WTC11 (cell line): ENCODE measurements around the gene NUP35. TPM values are rescaled to one million over a fixed set of nuclear protein-coding genes. Genes with fewer than 3 reads are reported as not detected.
A peak's percentile ranks its signal among the peaks of the same experiment; 100 is the strongest.

Experiments used
- ATAC-seq: fragments of 200-7000 bp; cut with Tn5 transposase; 2 replicates; pipeline ENCODE4 v1.10.0; 2021; ENCODE audit warnings: mild to moderate bottlenecking, moderate library complexity
- CTCF ChIA-PET: fragments of 300-600 bp; sonication (Branson Sonifier 250); formaldehyde crosslinking; loops from one replicate; lab custom pipeline; 2021; ENCODE audit warnings: antibody characterized with exemption; lab: Charles Lee
- POLR2A ChIA-PET: fragments of 350-600 bp; sonication (Branson Sonifier 250); formaldehyde crosslinking; loops from one replicate; lab custom pipeline; 2021; ENCODE audit warnings: antibody characterized with exemption; lab: Charles Lee
- DNase-seq: peaks from one replicate; pipeline ENCODE4 v3.0.0; 2021; ENCODE audit warnings: low spot score
- H3K27ac Mint-ChIP-seq: 2 replicates; pipeline ENCODE4 v1.8.0; 2021; ENCODE audit warnings: mixed read lengths
- H3K27me3 Mint-ChIP-seq: 2 replicates; pipeline ENCODE4 v1.8.0; 2021; ENCODE audit warnings: low read depth, mild to moderate bottlenecking, moderate library complexity, mixed read lengths
- H3K36me3 Mint-ChIP-seq: 2 replicates; pipeline ENCODE4 v1.8.0; 2021; ENCODE audit warnings: mixed read lengths
- H3K4me1 Mint-ChIP-seq: 2 replicates; pipeline ENCODE4 v1.8.0; 2022; ENCODE audit warnings: mixed read lengths
- H3K4me3 Mint-ChIP-seq: 2 replicates; pipeline ENCODE4 v1.8.0; 2021; ENCODE audit warnings: mild to moderate bottlenecking, moderate library complexity, mixed read lengths
- H3K9me3 Mint-ChIP-seq: 2 replicates; pipeline ENCODE4 v1.8.0; 2021; ENCODE audit warnings: mixed read lengths
- ATF1 ChIP-seq: sonication (generic); formaldehyde crosslinking; IDR thresholded peaks from 2 replicates; pipeline ENCODE4 v1.8.1; 2023; ENCODE audit warnings: mild to moderate bottlenecking, moderate library complexity, missing genetic modification reagents
- CREM ChIP-seq: sonication (generic); formaldehyde crosslinking; IDR thresholded peaks from 2 replicates; pipeline ENCODE4 v1.8.1; 2022; ENCODE audit warnings: mild to moderate bottlenecking, missing genetic modification reagents, moderate library complexity
- EMX1 ChIP-seq: fragments of 250-450 bp; sonication (Bioruptor Pico); IDR thresholded peaks from 2 replicates; pipeline ENCODE4 v1.8.0; 2021; ENCODE audit warnings: mild to moderate bottlenecking
- ESRRA ChIP-seq: sonication (generic); formaldehyde crosslinking; IDR thresholded peaks from 2 replicates; pipeline ENCODE4 v1.8.1; 2022; ENCODE audit warnings: mild to moderate bottlenecking, missing genetic modification reagents, borderline replicate concordance
- FOXJ3 ChIP-seq: sonication (generic); formaldehyde crosslinking; IDR thresholded peaks from 2 replicates; pipeline ENCODE4 v1.9.0; 2021; ENCODE audit warnings: missing genetic modification reagents, mild to moderate bottlenecking, borderline replicate concordance
- GRHL2 ChIP-seq: fragments of 250-450 bp; sonication (Bioruptor Pico); IDR thresholded peaks from 2 replicates; pipeline ENCODE4 v1.8.0; 2022; ENCODE audit warnings: mild to moderate bottlenecking, moderate library complexity; ENCODE audit not compliant: insufficient replicate concordance, severe bottlenecking
- JAZF1 ChIP-seq: fragments of 250-450 bp; sonication (Bioruptor Pico); IDR thresholded peaks from 2 replicates; pipeline ENCODE4 v1.9.0; 2021; ENCODE audit warnings: moderate library complexity, mild to moderate bottlenecking, inconsistent platforms
- JUN ChIP-seq: sonication (generic); formaldehyde crosslinking; IDR thresholded peaks from 2 replicates; pipeline ENCODE4 v1.8.0; 2023; ENCODE audit warnings: mild to moderate bottlenecking, missing genetic modification reagents
- NR3C1 ChIP-seq: sonication (generic); formaldehyde crosslinking; conservative IDR thresholded peaks from 2 replicates; pipeline ENCODE4 v1.8.1; 2023; ENCODE audit warnings: low read depth, mild to moderate bottlenecking, missing genetic modification reagents
- RORB ChIP-seq: fragments of 250-450 bp; sonication (Bioruptor Pico); IDR thresholded peaks from 2 replicates; pipeline ENCODE4 v1.9.0; 2021; ENCODE audit warnings: mild to moderate bottlenecking
- SP1 ChIP-seq: sonication (generic); formaldehyde crosslinking; conservative IDR thresholded peaks from 2 replicates; pipeline ENCODE4 v1.8.1; 2022; ENCODE audit warnings: missing genetic modification reagents
- TEAD1 ChIP-seq: sonication (generic); formaldehyde crosslinking; IDR thresholded peaks from 2 replicates; pipeline ENCODE4 v1.8.0; 2022; ENCODE audit warnings: mild to moderate bottlenecking, missing genetic modification reagents
- ZNF396 ChIP-seq: fragments of 250-450 bp; sonication (Bioruptor Pico); IDR thresholded peaks from 2 replicates; pipeline ENCODE4 v1.8.0; 2021; ENCODE audit warnings: mild to moderate bottlenecking, moderate library complexity, borderline replicate concordance
- total RNA-seq: library from RNA; stranded (reverse); gene quantifications from 3 replicates; pipeline ENCODE4 v1.2.3, GENCODE V29; 2021
- TF ChIP-seq, protein P1 (sequence below): sonication (generic); formaldehyde crosslinking; IDR thresholded peaks from 2 replicates; pipeline ENCODE4 v1.8.1; 2023; ENCODE audit warnings: mild to moderate bottlenecking, missing genetic modification reagents
- TF ChIP-seq, protein P2 (sequence below): sonication (generic); formaldehyde crosslinking; IDR thresholded peaks from 2 replicates; pipeline ENCODE4 v1.8.1; 2023; ENCODE audit warnings: mild to moderate bottlenecking, missing genetic modification reagents, moderate library complexity
- TF ChIP-seq, protein P3 (sequence below): sonication (generic); formaldehyde crosslinking; IDR thresholded peaks from 2 replicates; pipeline ENCODE4 v1.8.0; 2022; ENCODE audit warnings: mild to moderate bottlenecking, missing genetic modification reagents
- TF ChIP-seq, protein P4 (sequence below): sonication (generic); formaldehyde crosslinking; IDR thresholded peaks from 2 replicates; pipeline ENCODE4 v1.8.1; 2022; ENCODE audit warnings: low read depth, missing genetic modification reagents, borderline replicate concordance
- TF ChIP-seq, protein P5 (sequence below): sonication (generic); formaldehyde crosslinking; IDR thresholded peaks from 2 replicates; pipeline ENCODE4 v1.8.0; 2023; ENCODE audit warnings: mild to moderate bottlenecking, missing genetic modification reagents
- TF ChIP-seq, protein P6 (sequence below): sonication (generic); formaldehyde crosslinking; IDR thresholded peaks from 2 replicates; pipeline ENCODE4 v1.8.0; 2023; ENCODE audit warnings: missing genetic modification reagents

The NUP35 gene
- total RNA-seq, 1 experiment from 2014 or later = 39.5 TPM

DNA sequence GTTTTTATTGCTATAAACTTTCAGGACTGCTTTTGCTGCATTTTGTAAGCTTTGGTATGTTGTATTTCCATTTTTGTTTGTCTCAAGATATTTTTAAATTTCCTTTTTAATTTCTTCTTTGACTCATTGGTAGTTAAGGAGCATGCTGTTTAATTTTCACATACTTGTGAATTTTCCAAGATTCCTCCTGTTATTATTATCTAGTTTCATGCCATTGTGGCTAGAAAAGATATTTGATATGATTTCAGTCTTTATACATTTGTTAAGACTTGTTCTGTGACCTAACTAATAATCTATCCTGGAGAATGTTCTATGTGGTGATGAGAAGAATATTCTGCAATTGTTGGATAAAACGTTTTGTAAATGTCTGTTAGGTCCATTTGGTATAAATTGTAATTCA is 62.1 kb downstream of the NUP35 start:
- ChIA-PET CTCF (no interaction called here), POLR2A (no interaction called here)
- Mint-ChIP-seq H3K4me3 (no peak overlapping the region), H3K4me1 (peaks cover 8% of the 10 kb centered on the region), H3K27me3 (no peaks in the 10 kb centered on the region), H3K9me3 (peaks cover 23% of the 10 kb centered on the region), H3K36me3 (peaks cover 55% of the 10 kb centered on the region), H3K27ac (no peak overlapping the region)
- TF ChIP-seq, protein P1, sequence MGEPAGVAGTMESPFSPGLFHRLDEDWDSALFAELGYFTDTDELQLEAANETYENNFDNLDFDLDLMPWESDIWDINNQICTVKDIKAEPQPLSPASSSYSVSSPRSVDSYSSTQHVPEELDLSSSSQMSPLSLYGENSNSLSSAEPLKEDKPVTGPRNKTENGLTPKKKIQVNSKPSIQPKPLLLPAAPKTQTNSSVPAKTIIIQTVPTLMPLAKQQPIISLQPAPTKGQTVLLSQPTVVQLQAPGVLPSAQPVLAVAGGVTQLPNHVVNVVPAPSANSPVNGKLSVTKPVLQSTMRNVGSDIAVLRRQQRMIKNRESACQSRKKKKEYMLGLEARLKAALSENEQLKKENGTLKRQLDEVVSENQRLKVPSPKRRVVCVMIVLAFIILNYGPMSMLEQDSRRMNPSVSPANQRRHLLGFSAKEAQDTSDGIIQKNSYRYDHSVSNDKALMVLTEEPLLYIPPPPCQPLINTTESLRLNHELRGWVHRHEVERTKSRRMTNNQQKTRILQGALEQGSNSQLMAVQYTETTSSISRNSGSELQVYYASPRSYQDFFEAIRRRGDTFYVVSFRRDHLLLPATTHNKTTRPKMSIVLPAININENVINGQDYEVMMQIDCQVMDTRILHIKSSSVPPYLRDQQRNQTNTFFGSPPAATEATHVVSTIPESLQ = no peak
- TF ChIP-seq NR3C1 = no peak
- TF ChIP-seq ZNF396 (CRISPR knock-in tag) = no peak
- ATAC-seq (no peak), DNase-seq (no peak)

DNA sequence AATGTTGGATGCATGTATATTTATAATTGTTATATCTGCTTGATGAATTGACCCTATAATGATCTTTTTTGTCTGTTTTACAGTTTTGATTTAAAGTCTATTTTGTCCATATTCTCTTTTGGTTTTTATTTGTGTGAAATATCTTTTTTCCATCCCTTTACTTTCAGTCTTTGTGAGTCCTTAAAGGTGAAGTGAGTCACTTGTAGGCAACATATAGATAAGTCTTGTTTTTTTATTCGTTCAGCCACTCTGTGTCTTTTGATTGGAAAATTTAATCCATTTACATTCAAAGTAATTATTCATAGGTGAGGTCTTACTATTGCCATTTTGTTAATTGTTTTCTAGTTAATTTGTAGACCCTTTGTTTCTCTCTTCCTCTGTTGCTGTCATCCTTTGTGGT is 62.5 kb downstream of the NUP35 start:
- no peak for DNase-seq
- Mint-ChIP-seq H3K27ac (0 out of 2 replicates have a peak overlapping the region, but pooled peaks have one; percentile 5), H3K36me3 (peaks cover 50% of the 10 kb centered on the region), H3K27me3 (no peaks in the 10 kb centered on the region), H3K4me3 (no peak overlapping the region), H3K9me3 (peaks cover 18% of the 10 kb centered on the region), H3K4me1 (peaks cover 8% of the 10 kb centered on the region)
- CTCF ChIA-PET = no interaction called here
- no peak for TF ChIP-seq FOXJ3
- TF ChIP-seq RORB (CRISPR knock-in tag) = no peak
- POLR2A ChIA-PET = no interaction called here
- ATAC-seq = no peak

DNA sequence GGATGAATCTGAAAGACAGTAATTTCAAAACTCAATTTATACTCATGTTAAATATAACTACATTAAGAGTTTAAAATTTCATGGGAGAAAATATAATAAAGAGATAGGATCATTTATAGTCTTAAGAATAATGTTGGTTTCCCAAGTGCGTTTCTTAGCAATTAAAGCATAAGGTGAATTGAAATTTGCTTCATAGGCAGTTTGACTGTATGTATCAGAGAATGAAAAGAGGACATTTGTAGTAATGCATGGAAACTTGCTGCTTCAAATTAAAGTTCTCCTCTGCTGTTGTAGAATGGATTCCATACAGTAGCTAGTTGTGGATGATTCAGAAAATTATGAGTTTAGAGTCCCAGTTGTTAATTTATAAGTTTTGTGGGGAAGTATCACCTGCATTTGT is 68.1 kb downstream of the NUP35 start:
- ChIA-PET POLR2A (no interaction called here), CTCF (no interaction called here)
- Mint-ChIP-seq H3K4me1 (no peaks in the 10 kb centered on the region), H3K27me3 (no peaks in the 10 kb centered on the region), H3K4me3 (no peak overlapping the region), H3K36me3 (peaks cover 12% of the 10 kb centered on the region), H3K9me3 (no peaks in the 10 kb centered on the region), H3K27ac (no peak overlapping the region)
- DNase-seq (no peak), ATAC-seq (no peak)
- TF ChIP-seq, protein P2, sequence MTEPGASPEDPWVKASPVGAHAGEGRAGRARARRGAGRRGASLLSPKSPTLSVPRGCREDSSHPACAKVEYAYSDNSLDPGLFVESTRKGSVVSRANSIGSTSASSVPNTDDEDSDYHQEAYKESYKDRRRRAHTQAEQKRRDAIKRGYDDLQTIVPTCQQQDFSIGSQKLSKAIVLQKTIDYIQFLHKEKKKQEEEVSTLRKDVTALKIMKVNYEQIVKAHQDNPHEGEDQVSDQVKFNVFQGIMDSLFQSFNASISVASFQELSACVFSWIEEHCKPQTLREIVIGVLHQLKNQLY (CRISPR knock-in tag) = no peak
- TF ChIP-seq SP1 (CRISPR knock-in tag) (no peak), JUN (CRISPR knock-in tag) (no peak), GRHL2 (CRISPR knock-in tag) (no peak), ATF1 (CRISPR knock-in tag) (no peak), CREM (CRISPR knock-in tag) (no peak), EMX1 (CRISPR knock-in tag) (no peak), TEAD1 (CRISPR knock-in tag) (no peak), JAZF1 (CRISPR knock-in tag) (no peak), ESRRA (CRISPR knock-in tag) (no peak)
- TF ChIP-seq, protein P3, sequence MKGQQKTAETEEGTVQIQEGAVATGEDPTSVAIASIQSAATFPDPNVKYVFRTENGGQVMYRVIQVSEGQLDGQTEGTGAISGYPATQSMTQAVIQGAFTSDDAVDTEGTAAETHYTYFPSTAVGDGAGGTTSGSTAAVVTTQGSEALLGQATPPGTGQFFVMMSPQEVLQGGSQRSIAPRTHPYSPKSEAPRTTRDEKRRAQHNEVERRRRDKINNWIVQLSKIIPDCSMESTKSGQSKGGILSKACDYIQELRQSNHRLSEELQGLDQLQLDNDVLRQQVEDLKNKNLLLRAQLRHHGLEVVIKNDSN (CRISPR knock-in tag) = no peak
- TF ChIP-seq, protein P4, sequence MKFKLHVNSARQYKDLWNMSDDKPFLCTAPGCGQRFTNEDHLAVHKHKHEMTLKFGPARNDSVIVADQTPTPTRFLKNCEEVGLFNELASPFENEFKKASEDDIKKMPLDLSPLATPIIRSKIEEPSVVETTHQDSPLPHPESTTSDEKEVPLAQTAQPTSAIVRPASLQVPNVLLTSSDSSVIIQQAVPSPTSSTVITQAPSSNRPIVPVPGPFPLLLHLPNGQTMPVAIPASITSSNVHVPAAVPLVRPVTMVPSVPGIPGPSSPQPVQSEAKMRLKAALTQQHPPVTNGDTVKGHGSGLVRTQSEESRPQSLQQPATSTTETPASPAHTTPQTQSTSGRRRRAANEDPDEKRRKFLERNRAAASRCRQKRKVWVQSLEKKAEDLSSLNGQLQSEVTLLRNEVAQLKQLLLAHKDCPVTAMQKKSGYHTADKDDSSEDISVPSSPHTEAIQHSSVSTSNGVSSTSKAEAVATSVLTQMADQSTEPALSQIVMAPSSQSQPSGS (CRISPR knock-in tag) = no peak
- TF ChIP-seq, protein P5, sequence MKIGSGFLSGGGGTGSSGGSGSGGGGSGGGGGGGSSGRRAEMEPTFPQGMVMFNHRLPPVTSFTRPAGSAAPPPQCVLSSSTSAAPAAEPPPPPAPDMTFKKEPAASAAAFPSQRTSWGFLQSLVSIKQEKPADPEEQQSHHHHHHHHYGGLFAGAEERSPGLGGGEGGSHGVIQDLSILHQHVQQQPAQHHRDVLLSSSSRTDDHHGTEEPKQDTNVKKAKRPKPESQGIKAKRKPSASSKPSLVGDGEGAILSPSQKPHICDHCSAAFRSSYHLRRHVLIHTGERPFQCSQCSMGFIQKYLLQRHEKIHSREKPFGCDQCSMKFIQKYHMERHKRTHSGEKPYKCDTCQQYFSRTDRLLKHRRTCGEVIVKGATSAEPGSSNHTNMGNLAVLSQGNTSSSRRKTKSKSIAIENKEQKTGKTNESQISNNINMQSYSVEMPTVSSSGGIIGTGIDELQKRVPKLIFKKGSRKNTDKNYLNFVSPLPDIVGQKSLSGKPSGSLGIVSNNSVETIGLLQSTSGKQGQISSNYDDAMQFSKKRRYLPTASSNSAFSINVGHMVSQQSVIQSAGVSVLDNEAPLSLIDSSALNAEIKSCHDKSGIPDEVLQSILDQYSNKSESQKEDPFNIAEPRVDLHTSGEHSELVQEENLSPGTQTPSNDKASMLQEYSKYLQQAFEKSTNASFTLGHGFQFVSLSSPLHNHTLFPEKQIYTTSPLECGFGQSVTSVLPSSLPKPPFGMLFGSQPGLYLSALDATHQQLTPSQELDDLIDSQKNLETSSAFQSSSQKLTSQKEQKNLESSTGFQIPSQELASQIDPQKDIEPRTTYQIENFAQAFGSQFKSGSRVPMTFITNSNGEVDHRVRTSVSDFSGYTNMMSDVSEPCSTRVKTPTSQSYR (CRISPR knock-in tag) = no peak
- TF ChIP-seq, protein P6, sequence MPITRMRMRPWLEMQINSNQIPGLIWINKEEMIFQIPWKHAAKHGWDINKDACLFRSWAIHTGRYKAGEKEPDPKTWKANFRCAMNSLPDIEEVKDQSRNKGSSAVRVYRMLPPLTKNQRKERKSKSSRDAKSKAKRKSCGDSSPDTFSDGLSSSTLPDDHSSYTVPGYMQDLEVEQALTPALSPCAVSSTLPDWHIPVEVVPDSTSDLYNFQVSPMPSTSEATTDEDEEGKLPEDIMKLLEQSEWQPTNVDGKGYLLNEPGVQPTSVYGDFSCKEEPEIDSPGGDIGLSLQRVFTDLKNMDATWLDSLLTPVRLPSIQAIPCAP (CRISPR knock-in tag) = no peak
